Tibial nerve (tissue), 4 donors: Measurements from ENCODE around the gene SLC18A2. TPM values are rescaled to one million over a fixed set of nuclear protein-coding genes. Genes with fewer than 3 reads are reported as not detected.
"Not testable (repeated sequence)": the region's sequence is repeated elsewhere in the genome, so short reads cannot be mapped to it uniquely, and the experiment has no call there.

Source experiments
- DNase-seq, 2 donors: peaks; one replicate each; pipeline ENCODE4 v3.0.0-alpha.2; 2019; ENCODE audit warnings: low spot score in 2 of 2
- H3K27ac ChIP-seq, 4 donors: fragments of 200-600 bp; sonication (generic) in 3 of 4; one replicate each; pipeline ENCODE4 v1.5.1; 2017 to 2019; ENCODE audit warnings: mild to moderate bottlenecking in 1 of 4
- H3K27me3 ChIP-seq, 2 donors: fragments of 200-600 bp; sonication (generic) in 1 of 2; one replicate each; pipeline versions ENCODE4 v1.5.1 to v1.6.0; 2017 to 2019
- H3K36me3 ChIP-seq, 3 donors: fragments of 200-600 bp; sonication (generic); one replicate each; pipeline ENCODE4 v1.5.1; 2018 to 2019
- H3K4me1 ChIP-seq, 4 donors: fragments of 200-600 bp; sonication (generic) in 3 of 4; one replicate each; pipeline ENCODE4 v1.5.1; 2017 to 2019
- H3K4me3 ChIP-seq, 4 donors: fragments of 200-600 bp; sonication (generic) in 3 of 4; one replicate each; pipeline ENCODE4 v1.5.1; 2017 to 2019; ENCODE audit warnings: mild to moderate bottlenecking in 1 of 4, moderate library complexity in 1 of 4
- H3K9me3 ChIP-seq, 4 donors: fragments of 200-600 bp; sonication (generic) in 3 of 4; one replicate each; pipeline ENCODE4 v1.5.1; 2017 to 2019
- EP300 ChIP-seq, 2 donors: sonication (generic); formaldehyde crosslinking; IDR thresholded peaks; one replicate each; pipeline ENCODE4 v1.6.1; 2017; ENCODE audit warnings: antibody characterized with exemption in 2 of 2, mild to moderate bottlenecking in 1 of 2
- POLR2A ChIP-seq, 2 donors: fragments of 450-650 bp; IDR thresholded peaks; one replicate each; pipeline ENCODE4 v1.6.1; 2017; ENCODE audit warnings: antibody characterized with exemption in 2 of 2, mild to moderate bottlenecking in 2 of 2, moderate library complexity in 2 of 2
- WGBS, 2 donors: methylation state at CpG; one replicate each; pipeline ENCODE4 v1.1.5; 2018; 5-methylcytosine and 5-hydroxymethylcytosine counted together
- total RNA-seq, 4 donors: library from RNA; depleted of rRNA; stranded (reverse); fragments of >200 nt; gene quantifications; one replicate each; pipeline ENCODE4 v1.1.0, GENCODE V29; 2016
- TF ChIP-seq, protein P1 (sequence below), 5 experiments: fragments of 200-600 bp in 3 of 5; fragments of 450-650 bp in 2 of 5; sonication (generic) in 3 of 5; IDR thresholded peaks; one replicate each; pipeline ENCODE4 v1.5.1; 2016 to 2019; ENCODE audit warnings: antibody characterized with exemption in 5 of 5, mild to moderate bottlenecking in 3 of 5, moderate library complexity in 2 of 5

The SLC18A2 gene
- total RNA-seq, 4 donors from 2014 or later: 0.20 to 0.42 (median 0.22) TPM; not detected in 1

DNA sequence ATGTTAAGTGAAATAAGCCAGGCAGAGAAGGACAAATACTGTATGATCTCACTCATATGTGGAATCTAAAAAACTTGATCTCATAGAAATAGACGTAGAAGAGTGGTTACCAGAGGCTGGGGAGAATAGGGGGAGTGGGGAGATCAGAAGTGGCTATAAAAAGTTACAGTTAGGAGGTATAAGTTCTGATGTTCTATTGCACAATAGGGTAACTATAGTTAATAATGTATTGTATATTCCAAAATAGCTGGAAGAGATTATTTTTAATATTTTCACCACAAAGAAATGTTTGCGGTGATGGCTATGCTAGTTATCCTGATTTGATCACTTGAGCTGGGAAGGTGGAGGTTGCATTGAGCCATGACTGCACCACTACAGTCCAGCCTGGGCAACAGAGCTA lies 53.8 kb downstream of the SLC18A2 start:
- 94 to 97% methylated on average over 2 of the region's 2 CpGs for WGBS, 2 donors
- Histone ChIP-seq H3K9me3 (peaks cover 0 to 7% (median 0%) of the 10 kb centered on the region in 4 donors), H3K4me3 (no peak overlapping the region), H3K27me3 (no peaks in the 10 kb centered on the region), H3K27ac (no peak overlapping the region), H3K4me1 (no peaks in the 10 kb centered on the region), H3K36me3 (peaks cover 0 to 5% (median 0%) of the 10 kb centered on the region in 3 donors)
- DNase-seq: no peak
- no peak for TF ChIP-seq POLR2A (IDR thresholded peaks at IDR 0.05)
- TF ChIP-seq EP300 (IDR thresholded peaks at IDR 0.05): no peak
- TF ChIP-seq, protein P1, sequence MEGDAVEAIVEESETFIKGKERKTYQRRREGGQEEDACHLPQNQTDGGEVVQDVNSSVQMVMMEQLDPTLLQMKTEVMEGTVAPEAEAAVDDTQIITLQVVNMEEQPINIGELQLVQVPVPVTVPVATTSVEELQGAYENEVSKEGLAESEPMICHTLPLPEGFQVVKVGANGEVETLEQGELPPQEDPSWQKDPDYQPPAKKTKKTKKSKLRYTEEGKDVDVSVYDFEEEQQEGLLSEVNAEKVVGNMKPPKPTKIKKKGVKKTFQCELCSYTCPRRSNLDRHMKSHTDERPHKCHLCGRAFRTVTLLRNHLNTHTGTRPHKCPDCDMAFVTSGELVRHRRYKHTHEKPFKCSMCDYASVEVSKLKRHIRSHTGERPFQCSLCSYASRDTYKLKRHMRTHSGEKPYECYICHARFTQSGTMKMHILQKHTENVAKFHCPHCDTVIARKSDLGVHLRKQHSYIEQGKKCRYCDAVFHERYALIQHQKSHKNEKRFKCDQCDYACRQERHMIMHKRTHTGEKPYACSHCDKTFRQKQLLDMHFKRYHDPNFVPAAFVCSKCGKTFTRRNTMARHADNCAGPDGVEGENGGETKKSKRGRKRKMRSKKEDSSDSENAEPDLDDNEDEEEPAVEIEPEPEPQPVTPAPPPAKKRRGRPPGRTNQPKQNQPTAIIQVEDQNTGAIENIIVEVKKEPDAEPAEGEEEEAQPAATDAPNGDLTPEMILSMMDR (IDR thresholded peaks at IDR 0.05): no peak

DNA sequence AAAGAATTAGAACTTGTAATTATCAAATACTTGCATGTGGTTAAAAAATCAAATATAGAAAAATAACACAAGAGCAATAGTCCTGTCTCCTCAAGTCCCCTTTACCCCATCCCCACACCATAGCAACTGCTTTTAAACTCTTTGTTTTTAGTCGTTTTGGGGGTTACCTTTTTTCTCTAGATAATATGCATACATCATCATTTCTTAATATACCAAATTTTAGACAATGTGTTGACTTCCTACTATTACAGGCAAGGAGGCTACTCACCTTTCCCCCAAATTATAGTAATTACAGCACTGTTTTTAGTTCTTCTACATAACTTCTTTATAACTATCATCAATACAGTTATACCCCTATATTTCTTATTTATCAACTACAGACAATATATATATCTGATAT lies 57.3 kb downstream of the SLC18A2 start:
- Histone ChIP-seq H3K27ac (no peak overlapping the region), H3K9me3 (peaks cover 0 to 10% (median 0%) of the 10 kb centered on the region in 4 donors), H3K4me1 (no peaks in the 10 kb centered on the region), H3K27me3 (no peaks in the 10 kb centered on the region), H3K36me3 (no peaks in the 10 kb centered on the region), H3K4me3 (no peak overlapping the region)
- no peak for TF ChIP-seq POLR2A (IDR thresholded peaks at IDR 0.05)
- TF ChIP-seq, protein P1 (IDR thresholded peaks at IDR 0.05): no peak
- WGBS, 2 donors: 84 to 89% methylated on average over 1 of the region's 1 CpG
- DNase-seq: no peak

DNA sequence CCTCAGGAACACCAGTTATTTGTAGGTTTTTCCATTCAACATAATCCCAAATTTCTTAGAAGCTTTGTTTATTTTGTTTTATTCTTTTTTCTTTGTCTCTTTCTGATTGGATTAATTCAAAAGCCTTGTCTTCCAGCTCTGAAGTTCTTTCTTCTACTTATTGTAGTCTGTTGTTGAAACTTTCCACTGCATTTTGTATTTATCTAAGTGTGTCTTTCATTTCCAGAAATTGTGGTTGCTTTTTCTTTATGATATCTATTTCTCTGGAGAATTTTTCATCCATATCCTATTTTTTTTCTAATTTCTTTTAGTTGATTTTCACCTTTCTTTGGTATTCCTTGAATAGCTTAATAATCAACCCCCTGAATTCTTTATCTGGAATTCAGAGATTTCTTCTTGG lies 58.5 kb downstream of the SLC18A2 start:
- TF ChIP-seq POLR2A (IDR thresholded peaks at IDR 0.05) (no peak), EP300 (IDR thresholded peaks at IDR 0.05) (no peak)
- TF ChIP-seq, protein P1 (IDR thresholded peaks at IDR 0.05): no peak
- Histone ChIP-seq H3K4me3 (no peak overlapping the region), H3K4me1 (no peaks in the 10 kb centered on the region), H3K9me3 (peaks cover 0 to 10% (median 0%) of the 10 kb centered on the region in 4 donors), H3K36me3 (peaks cover 0 to 6% (median 0%) of the 10 kb centered on the region in 3 donors), H3K27me3 (no peaks in the 10 kb centered on the region), H3K27ac (no peak overlapping the region)
- no peak for DNase-seq

DNA sequence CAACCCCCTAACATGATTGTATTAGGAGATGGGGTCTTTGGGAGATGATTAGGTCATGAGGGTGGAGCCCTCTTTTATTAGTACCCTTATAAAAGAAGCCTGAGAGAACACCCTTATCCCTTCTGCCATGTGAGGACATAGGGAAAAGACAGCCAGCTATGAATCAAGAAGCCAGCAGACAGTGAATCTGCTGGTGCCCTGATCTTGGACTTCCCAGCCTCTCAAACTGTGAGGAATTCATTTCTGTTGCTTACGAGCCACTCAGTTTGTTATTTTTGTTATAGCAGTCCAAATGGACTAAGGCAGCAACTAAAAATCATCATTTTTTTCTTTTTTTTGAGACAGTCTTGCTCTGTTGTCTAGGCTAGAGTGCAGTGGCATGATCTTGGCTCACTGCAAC lies 59.8 kb downstream of the SLC18A2 start:
- DNase-seq: no peak
- Histone ChIP-seq H3K36me3 (peaks cover 0 to 9% (median 0%) of the 10 kb centered on the region in 3 donors), H3K4me1 (no peaks in the 10 kb centered on the region), H3K27ac (no peak overlapping the region), H3K27me3 (no peaks in the 10 kb centered on the region), H3K9me3 (peaks cover 0 to 10% (median 0%) of the 10 kb centered on the region in 4 donors), H3K4me3 (no peak overlapping the region)
- TF ChIP-seq POLR2A (IDR thresholded peaks at IDR 0.05) (no peak), EP300 (IDR thresholded peaks at IDR 0.05) (no peak)
- TF ChIP-seq, protein P1 (IDR thresholded peaks at IDR 0.05): no peak
- 96 to 100% methylated on average over 1 of the region's 1 CpG for WGBS, 2 donors

DNA sequence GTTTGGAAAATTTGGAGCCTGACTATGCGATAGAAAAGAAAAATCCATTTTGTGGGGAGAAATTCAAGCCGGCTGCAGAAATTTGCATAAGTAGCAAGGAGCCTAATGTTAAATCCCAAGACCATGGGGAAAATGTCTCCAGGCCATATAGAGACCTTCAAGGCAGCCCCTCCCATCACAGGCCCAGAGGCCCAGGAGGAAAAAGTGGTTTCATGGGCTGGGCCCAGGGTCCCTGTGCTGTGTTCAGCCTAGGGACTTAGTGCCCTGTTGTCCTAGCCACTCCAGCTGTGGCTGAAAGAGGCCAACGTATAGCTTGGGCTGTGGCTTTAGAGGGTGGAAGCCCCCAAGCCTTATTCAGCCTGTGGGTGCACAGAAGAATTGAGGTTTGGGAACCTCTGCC lies 62.5 kb downstream of the SLC18A2 start:
- not testable (repeated sequence) for H3K27me3 ChIP-seq, H3K4me1 ChIP-seq, H3K4me3 ChIP-seq, H3K36me3 ChIP-seq, H3K27ac ChIP-seq, DNase-seq
- 99 to 100% methylated on average over 3 of the region's 3 CpGs for WGBS, 2 donors
- peaks cover 0 to 10% (median 0%) of the 10 kb centered on the region in 4 donors for H3K9me3 ChIP-seq

DNA sequence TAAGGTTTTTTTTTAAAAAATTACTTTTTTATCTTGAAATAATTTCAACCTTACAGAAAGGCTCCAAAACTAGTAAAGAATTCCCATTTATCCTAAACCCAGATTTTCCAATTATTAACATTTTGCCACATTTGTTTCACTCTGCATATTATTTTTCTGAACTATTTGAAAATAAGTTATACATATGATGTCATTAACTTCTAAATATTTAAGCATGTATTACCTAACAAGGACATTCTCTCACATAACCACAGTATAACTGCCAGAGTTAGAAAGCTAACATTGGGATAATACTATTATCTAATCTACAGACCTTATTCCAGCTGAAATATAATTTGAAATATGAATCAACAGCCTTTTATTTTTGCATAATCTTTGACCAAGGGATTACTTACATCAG lies 65.8 kb downstream of the SLC18A2 start:
- peaks cover 0 to 11% (median 0%) of the 10 kb centered on the region in 3 donors for H3K36me3 ChIP-seq
- H3K4me1 ChIP-seq: no peaks in the 10 kb centered on the region
- no peak for DNase-seq
- H3K4me3 ChIP-seq: no peak overlapping the region
- H3K27me3 ChIP-seq: no peaks in the 10 kb centered on the region
- TF ChIP-seq EP300 (IDR thresholded peaks at IDR 0.05) (no peak), POLR2A (IDR thresholded peaks at IDR 0.05) (no peak)
- TF ChIP-seq, protein P1 (IDR thresholded peaks at IDR 0.05): no peak
- no peaks in the 10 kb centered on the region for H3K9me3 ChIP-seq
- H3K27ac ChIP-seq: no peak overlapping the region
